Activated CD4-positive, alpha-beta T cell treated with anti-CD3 and anti-CD28 coated beads, Interleukin-10, Interleukin-2, amounts not matched to agents 100 ng/mL and 50 ng/mL, durations not matched to agents 16 hours and 8 hours (primary cell): Measurements from ENCODE around the gene SERPINA1.
"Not testable (repeated sequence)": the region's sequence is repeated elsewhere in the genome, so short reads cannot be mapped to it uniquely, and the experiment has no call there.

ENCODE experiments used
- DNase-seq: peaks from one replicate; pipeline ENCODE4 v3.0.0-alpha.2; 2020

SERPINA1 gene

DNA sequence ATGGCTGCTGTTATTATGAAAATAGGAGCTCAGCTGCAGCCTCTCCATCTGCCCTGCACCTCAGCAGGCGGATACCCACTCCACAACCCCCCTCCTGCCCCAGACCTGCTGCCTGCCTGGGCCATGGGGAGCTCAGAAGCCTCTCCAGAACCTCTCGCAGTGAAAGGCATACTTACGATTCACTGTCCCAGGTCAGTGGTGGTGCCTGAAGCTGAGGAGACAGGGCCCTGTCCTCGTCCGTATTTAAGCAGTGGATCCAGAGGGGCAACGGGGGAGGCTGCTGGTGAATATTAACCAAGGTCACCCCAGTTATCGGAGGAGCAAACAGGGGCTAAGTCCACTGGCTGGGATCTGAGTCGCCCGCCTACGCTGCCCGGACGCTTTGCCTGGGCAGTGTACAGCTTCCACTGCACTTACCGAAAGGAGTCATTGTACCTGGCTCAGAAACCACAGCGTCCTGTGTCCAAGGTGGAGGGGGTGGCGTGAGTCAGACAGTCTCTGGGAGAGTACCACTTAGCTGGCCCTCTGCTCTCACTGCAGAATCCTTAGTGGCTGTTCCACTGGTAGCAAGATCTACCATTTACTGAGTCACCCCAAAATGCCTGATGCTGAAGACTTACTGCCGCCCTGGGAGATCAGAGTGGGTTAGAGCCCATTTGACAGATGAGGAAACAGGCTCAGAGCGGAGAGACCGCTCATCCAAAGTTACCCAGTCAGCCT, at the start of gene SERPINA1:
Gene SERPINA1 (minus strand): TSS at position 219 of the 720 bp plus-strand sequence. CDS start 5,365 bp downstream, outside the sequence.
- DNase-seq: no peak

DNA sequence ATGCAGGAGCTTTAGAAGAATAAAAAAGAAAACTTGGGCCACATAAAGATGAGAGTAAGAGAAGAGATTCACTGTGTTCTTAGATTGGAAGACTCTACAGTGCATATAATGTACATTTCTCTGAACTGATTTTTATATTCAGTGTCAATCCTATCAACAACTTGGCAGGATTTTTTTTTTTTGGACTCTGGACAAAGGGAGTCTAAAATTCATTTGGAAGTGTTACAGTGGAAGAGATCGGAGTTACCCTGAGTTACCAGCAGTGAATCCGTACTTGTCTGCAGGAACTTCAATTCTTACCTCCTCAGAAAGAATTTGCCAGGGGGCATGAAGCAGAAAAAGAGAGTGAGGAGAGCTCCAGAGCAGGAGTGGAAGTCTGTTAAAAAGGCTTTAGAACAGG, 40.2 kb upstream of the SERPINA1 start:
- DNase-seq: no peak

DNA sequence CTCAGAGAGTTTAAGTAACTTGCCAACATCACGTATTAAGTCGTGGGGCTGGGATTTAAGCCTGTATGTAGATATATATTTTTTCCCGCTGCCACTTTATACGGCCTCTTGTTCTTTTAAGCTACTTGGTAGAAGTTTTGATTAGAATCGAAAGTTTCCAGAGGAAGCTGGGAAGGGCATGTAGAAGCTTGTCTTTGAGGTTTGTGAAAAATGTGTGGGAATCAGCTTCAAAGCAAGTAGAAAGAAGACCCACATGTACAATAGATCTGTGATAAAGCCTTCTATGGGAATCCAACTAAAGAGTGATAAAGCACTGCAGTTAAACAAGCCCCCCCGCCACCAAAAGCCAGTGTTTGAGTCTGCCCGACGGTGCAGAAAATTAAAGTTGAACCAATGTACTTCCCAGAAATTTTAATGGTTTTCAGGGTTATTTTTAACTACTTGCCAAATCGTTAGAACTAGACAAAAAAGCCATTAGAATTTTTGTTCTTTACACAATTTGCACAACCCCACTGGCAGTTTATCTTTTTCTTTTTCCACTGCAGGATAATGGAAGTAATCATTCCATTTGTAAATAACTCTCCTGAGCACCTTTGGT, 38.7 kb upstream of the SERPINA1 start:
- DNase-seq: no peak

DNA sequence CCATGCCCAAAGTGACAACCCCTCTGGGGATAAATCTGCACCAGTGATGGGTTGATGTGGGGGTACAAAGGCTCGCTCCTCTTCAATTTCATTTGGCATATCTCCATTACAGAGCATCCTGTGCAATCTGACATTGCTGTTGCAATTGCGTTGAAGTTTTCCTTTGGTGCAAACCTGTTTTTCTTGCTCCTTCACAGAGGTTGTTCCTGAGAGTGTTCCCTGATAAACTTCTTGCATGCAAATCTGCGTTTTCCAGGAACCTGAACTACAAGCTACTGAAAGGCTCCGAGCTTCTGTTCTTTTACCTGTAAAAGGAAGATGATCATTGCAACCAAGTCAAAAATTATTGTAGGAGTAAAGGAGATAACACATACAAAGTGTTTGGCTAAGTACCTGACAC, 38.1 kb upstream of the SERPINA1 start:
- no peak for DNase-seq

DNA sequence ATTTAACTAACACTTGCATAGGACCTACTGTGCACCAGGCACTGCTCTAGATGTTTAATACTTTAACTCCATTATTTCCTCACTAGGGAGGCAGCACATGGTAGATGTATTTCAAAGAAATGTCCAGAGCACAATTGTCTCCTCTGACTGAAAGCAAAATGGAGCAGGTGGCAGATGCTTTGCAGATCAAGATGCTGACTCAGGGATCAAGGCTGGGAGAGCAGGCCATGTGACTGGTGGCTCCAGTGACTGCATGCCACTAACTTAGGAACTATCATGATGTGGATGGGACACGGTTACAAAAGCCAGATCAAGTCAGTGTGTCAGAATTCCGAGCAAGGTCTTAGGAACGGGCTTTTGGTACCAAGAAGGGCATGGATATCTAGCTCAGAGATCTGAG, 36.0 kb upstream of the SERPINA1 start:
- DNase-seq: no peak

DNA sequence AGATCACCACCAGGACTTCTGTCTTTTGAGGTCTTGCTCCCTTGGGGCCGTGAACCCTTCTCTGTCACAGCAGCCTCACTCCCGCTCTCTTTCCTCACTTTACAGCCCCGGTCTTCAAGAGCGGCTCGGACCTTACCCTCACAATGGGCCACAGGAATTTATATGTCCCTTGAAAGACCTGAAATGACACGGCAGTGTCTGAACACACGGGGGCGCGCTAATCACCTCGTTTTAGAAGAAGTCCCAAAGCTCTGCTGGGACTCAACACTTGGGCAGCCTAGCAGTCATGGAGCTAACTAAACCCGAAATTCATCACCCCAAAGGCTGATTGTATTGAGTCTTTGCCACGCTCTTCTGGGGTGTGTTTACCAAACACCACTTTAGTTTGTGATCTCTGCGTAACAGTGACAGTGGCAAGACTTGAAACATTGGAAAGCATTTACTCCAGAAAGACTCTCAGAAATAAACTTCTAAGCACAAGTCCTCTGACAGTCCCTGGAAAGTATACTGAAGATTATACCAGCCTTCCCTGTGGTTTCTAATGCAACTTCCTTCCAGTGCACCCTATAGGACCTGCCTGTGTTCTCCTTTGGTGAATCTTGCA, 35.2 kb upstream of the SERPINA1 start:
- peak; percentile 65 for DNase-seq

DNA sequence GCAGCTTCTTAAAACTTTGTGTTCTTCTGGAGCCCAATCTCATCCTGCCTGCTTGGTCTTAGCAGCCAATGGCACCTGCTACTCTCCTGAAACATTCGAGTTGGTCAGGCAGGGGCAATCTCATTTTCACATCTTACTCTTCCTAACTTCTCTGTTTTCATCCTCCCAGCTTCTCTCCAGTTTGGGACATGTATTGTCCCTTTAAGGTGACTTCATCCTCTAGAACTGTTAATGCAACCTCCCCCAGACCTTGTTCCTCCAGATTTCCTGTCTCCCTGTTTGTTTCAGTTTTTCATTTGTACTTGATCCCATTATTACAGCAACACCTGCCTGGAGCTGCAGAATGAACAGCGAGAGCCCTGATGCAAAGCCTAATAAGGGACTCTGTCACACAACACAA, 32.9 kb upstream of the SERPINA1 start:
- no peak for DNase-seq

DNA sequence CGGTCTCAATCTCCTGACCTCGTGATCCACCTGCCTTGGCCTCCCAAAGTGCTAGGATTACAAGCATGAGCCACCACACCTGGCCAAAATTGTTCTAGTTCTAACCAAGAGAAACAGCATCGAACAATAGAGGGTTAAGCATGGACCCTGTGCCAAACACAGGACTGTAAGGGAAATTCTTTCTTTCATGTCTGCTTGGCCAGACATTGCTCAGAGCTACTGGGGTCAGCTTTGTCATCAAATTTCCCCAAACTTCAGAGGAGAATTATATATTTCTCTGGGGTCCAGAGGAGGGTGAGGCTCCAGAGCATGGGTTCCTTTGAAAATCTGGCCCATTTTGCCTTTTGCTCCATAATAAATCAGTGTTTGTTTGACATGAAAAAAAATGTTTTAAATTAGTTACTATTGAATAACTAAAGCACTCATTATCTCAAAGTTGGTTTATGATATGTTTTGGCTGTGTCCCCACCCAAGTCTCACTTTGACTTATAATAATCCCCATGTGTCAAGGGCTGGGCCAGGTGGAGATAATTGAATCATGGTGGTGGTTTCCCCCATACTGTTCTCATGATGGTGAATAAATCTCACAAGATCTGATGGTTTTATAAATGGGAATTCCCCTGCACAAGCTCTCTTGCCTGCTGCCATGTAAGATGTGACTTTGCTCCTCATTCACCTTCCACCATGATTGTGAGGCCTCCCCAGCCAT, 29.2 kb upstream of the SERPINA1 start:
- DNase-seq: not testable (repeated sequence)

DNA sequence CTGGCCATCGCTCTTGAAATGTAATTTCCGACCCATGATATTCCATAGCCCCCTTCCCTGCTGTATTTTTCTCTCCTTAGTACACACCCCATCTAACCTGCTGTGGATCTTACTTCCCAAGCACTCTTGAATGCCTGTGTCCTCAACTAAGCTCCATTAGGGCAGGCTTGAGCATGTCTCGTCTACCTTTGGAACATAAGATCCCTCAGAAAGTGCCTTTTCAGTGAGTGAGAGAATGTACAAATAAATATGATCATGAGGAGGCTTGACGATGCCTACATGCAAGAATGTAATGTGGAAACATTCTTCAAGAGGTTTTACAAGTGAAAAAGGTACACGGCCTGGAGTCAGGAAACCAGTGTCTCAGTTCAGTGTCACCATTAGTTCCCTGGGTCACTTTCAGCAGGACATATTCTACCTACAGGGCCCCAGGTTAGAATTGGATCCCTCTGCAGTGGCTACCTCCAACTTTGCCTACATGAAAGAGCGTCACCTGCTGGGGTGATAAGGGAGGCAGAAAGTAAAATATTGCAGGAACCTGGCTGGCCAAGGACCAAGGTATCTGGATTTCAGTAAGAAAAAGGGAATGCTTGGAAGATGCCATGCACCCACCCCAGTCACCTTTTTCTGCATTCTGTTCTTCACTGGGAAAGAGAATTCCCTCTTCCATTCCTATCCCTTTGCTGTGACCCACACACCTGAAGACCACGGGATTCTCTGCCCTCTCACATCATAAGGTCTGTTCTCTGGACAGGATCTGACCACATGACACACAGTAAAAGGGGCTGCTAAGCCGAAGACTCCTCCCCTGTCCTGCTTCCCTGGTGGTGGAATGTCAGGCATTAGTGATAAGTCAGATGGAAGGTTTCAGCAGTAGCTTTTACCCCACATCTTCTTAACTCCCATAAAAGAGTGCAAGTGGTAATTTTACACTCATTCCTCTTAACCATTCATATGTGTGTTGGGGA, 24.6 kb upstream of the SERPINA1 start:
- no peak for DNase-seq

DNA sequence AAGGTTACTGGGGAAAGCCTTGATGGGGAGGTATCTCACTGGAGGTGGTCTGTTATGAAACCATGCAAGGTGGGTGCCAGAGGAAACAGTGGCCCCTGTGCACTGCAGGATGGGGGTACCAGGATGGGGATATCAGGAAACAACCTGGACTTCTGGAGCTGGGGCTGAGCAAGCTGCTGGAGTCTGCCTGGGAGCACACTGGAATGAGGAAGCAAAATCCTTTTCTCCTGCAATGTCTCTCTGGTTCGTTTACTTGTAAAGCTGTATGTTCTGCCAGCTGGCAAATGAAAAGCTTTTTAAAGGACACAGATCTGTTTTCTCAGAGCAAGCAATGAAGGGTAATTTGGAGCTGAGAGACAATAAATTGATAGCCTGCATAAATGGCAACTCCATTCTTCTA, 23.2 kb upstream of the SERPINA1 start:
- no peak for DNase-seq

DNA sequence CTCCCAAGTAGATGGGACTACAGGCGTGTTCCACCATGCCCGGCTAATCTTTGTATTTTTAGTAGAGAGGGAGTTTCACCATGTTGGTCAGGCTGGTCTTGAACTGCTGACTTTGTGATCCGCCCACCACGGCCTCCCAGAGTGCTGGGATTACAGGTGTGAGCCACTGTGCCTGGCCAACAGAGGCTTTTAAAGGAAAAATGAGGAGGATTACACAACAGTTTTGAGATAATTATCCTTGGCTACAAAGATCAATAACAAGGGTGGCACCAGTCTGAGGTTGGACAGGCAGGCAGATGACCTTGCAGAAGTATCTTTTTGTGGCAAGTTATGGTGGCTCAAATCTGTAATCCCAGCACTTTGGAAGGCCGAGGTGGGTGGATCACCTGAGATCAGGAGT, 21.0 kb upstream of the SERPINA1 start:
- DNase-seq: not testable (repeated sequence)

DNA sequence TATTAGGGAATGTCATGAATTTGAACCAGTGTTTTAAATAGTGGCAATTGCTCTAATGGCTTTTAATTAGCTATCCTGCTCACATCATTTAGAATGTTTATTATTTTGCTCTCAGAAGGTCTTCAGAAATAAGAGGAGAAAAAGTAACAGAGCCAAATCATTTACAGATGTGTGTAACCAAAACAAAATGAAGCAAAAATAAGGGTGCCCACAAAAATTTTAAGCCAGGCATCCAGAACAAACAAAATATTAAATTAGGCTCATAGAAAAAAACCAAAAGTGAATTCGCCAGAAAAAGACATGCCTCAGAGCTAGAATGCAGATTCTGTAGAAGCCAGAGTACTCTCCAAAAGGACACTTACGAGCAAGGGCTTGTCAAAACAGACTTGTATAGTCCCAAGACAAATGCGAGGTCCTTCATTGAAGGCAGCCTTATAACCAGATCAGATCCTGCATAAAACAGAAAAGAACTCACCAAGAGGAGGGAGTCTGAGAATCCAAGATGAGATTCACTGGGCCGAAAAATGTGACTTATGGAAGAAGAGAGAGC, 20.2 kb upstream of the SERPINA1 start:
- DNase-seq: no peak

DNA sequence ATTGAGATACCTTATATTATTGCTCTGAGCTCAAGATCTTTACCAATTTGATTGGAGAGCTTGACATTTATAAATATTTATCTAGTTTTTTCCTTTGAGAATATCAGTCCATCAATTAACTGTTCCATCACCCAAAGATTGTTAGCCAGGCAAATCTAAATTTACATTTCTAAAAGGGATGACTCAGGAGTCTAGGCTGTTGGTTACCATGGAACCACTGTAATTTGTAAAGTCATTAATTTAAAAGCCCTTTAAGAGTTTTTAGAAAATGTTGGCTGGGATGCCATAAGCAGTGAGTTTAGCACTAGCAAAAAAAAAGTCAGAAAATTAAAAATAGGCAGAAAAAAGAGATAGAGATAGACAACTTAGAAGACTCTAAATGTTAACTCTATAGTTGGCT, 19.5 kb upstream of the SERPINA1 start:
- no peak for DNase-seq

DNA sequence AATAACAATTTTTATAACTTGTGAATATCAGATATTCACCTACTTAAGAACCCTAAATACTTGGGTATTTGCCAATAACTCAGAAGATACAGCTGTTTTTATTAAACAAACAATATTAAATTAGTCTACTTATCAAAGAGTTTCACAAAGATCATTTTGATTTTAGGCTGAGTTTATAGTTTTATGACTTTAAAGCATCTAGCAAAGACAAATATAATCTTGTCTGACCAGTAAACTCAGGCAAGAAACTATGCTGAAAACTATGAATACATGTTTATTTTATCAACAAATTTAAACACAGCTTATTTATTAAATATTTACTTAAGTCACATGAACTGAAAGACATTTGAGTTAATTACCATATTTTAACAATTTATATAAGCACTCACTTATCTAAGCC, 18.5 kb upstream of the SERPINA1 start:
- no peak for DNase-seq

DNA sequence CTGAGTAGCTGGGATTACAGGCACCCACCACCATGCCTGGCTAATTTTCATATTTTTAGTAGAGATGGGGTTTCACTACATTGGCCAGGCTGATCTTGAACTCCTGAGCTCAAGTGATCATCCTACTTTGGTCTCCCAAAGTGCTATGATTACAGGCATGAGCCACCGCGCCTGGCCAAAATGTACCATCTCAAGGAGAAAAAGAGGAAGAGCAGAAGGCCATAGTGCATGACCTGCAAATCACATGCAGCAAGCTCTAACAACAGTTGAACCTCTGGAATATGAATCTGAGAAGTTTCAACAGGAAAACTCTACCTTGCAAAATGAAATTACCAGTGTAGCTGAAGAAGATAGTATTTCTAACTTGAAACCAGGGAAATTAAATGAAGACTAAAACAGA, 17.1 kb upstream of the SERPINA1 start:
- no peak for DNase-seq

DNA sequence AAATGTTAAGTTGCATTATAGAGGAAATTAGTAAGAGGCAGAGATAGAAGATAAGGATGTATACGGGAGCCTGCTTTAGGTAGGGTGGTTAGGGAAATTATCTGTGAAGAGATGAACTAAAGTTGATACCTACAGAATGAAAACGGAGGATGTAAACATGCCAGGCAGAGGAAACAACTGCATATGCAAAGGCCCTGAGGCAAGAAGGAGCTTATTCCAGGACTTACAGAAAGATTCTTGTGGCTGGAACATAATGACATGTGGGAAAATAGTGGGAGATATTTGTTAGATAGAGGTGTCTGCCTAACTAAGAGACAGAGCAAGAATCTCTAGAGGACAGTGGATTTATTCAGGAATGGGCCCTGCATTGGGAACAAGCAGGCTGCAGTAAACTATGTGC, 16.2 kb upstream of the SERPINA1 start:
- no peak for DNase-seq

DNA sequence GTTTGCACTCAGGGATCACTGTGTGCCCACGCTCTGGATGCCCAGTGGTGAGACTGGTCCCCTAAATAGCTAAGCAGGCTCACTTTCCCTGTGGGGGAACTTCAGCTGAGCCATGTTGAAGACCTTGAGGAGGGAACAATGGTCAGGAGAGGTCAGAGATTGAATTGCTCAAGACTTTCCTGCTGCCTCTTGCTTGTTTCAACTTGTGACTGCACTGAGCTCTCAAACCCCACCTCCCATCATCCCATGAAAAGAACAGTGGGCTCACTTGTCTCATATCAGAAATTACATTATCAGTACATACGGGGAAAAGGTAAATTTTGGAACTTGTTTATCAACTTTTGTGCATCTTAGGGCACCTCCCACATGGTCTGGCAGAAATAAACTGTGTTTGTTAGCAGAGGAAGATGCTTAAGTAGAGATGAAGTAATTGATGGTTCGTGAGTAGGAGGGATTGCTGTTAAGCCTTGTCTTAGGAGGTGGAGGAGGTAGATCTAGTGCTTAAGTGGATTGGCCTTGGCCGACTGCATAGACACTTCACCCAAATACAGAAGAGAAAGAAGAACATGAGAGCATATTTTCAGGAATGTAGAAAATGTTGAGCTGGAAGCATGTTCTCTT, 15.0 kb upstream of the SERPINA1 start:
- DNase-seq: no peak

DNA sequence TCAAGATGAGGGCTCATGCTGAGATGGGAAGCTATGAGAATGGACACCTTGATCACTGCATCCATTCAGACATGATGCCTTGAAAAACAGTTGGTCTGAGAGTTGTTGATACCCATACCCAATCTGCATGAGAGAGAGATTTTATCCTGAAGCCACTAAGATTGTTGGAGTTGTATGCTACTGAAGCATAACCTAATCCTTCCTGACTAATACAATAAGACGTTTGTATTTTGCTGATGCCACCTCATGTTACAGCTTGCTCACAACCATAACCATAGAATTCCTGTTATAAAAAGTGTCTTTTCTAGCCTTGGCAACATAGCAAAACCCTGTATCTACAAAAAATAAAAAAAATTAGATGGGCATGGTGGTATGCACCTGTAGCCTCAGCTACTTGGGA, 12.7 kb upstream of the SERPINA1 start:
- no peak for DNase-seq

DNA sequence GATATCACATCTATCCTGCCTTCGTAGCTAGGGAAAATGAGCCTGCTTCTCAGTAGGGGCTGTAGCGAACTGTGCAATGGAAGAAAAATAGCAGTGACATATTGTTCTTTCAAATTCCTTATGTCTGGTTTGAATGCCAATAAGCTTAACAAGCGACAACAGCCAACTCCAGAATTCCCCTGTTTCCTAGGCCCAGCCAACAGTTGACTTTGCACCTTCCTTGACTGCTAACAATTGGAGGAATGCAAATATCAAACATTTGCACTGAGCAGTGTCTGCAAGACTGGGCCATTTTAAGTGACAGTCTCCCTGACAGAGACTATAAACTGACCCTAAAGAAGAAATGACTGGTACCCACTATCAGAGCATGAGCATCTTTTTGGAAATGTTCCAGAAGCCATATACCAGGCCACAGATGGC, 12.0 kb upstream of the SERPINA1 start:
- no peak for DNase-seq

DNA sequence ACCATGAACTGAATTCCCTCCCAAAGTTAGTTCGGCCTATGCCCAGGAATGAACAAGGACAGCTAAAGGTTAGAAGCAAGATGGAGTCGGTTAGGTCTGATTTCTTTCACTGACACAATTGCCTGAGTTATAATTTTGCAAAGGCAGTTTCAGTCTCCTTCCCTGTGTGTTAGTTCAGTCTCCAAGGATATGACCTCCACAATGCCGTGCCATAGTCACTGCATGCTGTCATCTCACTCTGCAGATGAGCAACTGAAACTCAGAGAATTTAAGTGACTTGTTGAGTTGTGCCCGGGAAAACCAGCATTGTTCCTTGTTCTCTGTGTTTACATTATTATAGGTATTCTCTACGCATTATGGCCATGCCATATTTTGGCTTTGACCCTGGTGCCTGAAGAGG, 10.1 kb upstream of the SERPINA1 start:
- no peak for DNase-seq

DNA sequence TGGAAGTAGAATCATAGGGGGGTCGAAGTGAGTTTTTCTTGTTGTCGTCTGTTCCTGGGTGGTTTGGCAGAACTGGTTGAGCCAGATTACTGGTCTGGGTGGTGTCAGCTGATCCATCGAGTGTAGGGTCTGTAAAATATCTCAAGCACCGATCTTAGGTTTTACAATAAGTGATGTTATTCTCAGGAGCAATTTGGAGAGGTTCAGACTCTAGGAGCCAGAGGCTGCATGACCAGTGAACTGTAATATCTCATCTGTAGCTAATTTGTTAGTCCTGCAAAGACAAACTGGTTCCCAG, 9.7 kb upstream of the SERPINA1 start:
- DNase-seq: no peak
